Naive thymus-derived CD4-positive, alpha-beta T cell (primary cell): ENCODE results near the gene CSTPP1. TPM values are rescaled to one million over a fixed set of nuclear protein-coding genes. Genes with fewer than 3 reads are reported as not detected.
A peak's percentile ranks its signal among the peaks of the same experiment; 100 is the strongest.

Source experiments
- ATAC-seq: fragments of 150-1000 bp; cut with Tn5 transposase; 2 replicates; pipeline ENCODE4 v1.10.0; 2021; ENCODE audit warnings: mild to moderate bottlenecking, moderate library complexity
- CTCF ChIA-PET: fragments of 350-600 bp; sonication (Branson Sonifier 250); formaldehyde crosslinking; loops from one replicate; lab custom pipeline; 2021; ENCODE audit warnings: antibody characterized with exemption; lab: Charles Lee
- POLR2A ChIA-PET: fragments of 350-600 bp; sonication (Branson Sonifier 250); formaldehyde crosslinking; loops from one replicate; lab custom pipeline; 2021; ENCODE audit warnings: antibody characterized with exemption, inconsistent platforms; lab: Charles Lee
- DNase-seq, 9 donors: peaks; one replicate each; pipeline versions ENCODE4 v3.0.0 to v3.0.0-alpha.2; 2020 to 2022; ENCODE audit warnings: mixed read lengths in 1 of 9
- H3K27ac ChIP-seq: one replicate; pipeline ENCODE4 v1.7.0; 2013; ENCODE audit warnings: mild to moderate bottlenecking, low read depth, low read length, moderate library complexity
- H3K27me3 ChIP-seq, 2 donors: one replicate each; pipeline ENCODE4 v1.7.0; 2013; ENCODE audit warnings: low read length in 2 of 2, mild to moderate bottlenecking in 2 of 2, moderate library complexity in 2 of 2; ENCODE audit not compliant: control insufficient read depth in 2 of 2, insufficient read depth in 2 of 2
- H3K36me3 ChIP-seq, 3 experiments: 1 replicate in 2 of 3; 2 replicates in 1 of 3; pipeline ENCODE4 v1.7.0; 2013; ENCODE audit warnings: low read length in 3 of 3, mild to moderate bottlenecking in 3 of 3, moderate library complexity in 1 of 3; ENCODE audit not compliant: insufficient read depth in 3 of 3, control insufficient read depth in 2 of 3
- H3K4me1 ChIP-seq, 2 donors: one replicate each; pipeline ENCODE4 v1.7.0; 2013; ENCODE audit warnings: low read length in 2 of 2, mild to moderate bottlenecking in 2 of 2, moderate library complexity in 1 of 2; ENCODE audit not compliant: control insufficient read depth in 2 of 2, insufficient read depth in 2 of 2
- H3K4me3 ChIP-seq: 2 replicates; pipeline ENCODE4 v1.7.0; 2013; ENCODE audit warnings: mild to moderate bottlenecking, low read length
- H3K9me3 ChIP-seq, 3 experiments: 1 replicate in 2 of 3; 2 replicates in 1 of 3; pipeline ENCODE4 v1.7.0; 2013; ENCODE audit warnings: low read length in 3 of 3; ENCODE audit not compliant: control insufficient read depth in 2 of 3
- H3K27ac Mint-ChIP-seq, 9 donors: one replicate each; pipeline ENCODE4 v1.8.0; 2020 to 2022; ENCODE audit warnings: mixed read lengths in 9 of 9, mild to moderate bottlenecking in 8 of 9, moderate library complexity in 5 of 9, inconsistent platforms in 2 of 9
- H3K27me3 Mint-ChIP-seq, 5 donors: one replicate each; pipeline ENCODE4 v1.8.0; 2021 to 2022; ENCODE audit warnings: mixed read lengths in 5 of 5, mild to moderate bottlenecking in 1 of 5
- H3K36me3 Mint-ChIP-seq, 5 donors: one replicate each; pipeline ENCODE4 v1.8.0; 2020 to 2022; ENCODE audit warnings: mixed read lengths in 5 of 5, mild to moderate bottlenecking in 3 of 5, inconsistent platforms in 1 of 5
- H3K4me1 Mint-ChIP-seq, 7 donors: one replicate each; pipeline ENCODE4 v1.8.0; 2020 to 2022; ENCODE audit warnings: mixed read lengths in 7 of 7, mild to moderate bottlenecking in 3 of 7, inconsistent platforms in 1 of 7
- H3K4me3 Mint-ChIP-seq, 10 donors: one replicate each; pipeline ENCODE4 v1.8.0; 2020 to 2022; ENCODE audit warnings: mild to moderate bottlenecking in 10 of 10, mixed read lengths in 10 of 10, moderate library complexity in 6 of 10, inconsistent platforms in 2 of 10
- H3K9me3 Mint-ChIP-seq, 11 donors: one replicate each; pipeline ENCODE4 v1.8.0; 2020 to 2022; ENCODE audit warnings: mixed read lengths in 11 of 11, mild to moderate bottlenecking in 4 of 11, inconsistent platforms in 1 of 11, moderate library complexity in 1 of 11
- intact Hi-C, 2 donors: fragments of 100-400 bp; cut with micrococcal nuclease; formaldehyde crosslinking; loops; one replicate each; pipeline ENCODE4 v1.15.1; 2023
- polyA plus RNA-seq, 2 donors: library from polyadenylated mRNA; unstranded; fragments of 300-500 nt; fragmentation: Illumina TruSeq; gene quantifications; one replicate each; pipeline ENCODE4 v1.2.3, GENCODE V29; 2021
- total RNA-seq, 6 experiments: library from RNA in 5 of 6; stranded (reverse) in 5 of 6; gene quantifications; 1 replicate in 5 of 6; 2 replicates in 1 of 6; pipeline ENCODE4 v1.2.3 and lab custom pipeline; 2021 to 2026

CSTPP1 gene
- total and polyA plus RNA-seq, 7 experiments from 2014 or later: 9.3 to 18.6 (median 16.1) TPM

- H3K4me1 ChIP-seq: peaks cover 10 to 23% of the 10 kb centered on the region in 2 donors
- ATAC-seq (no peak), DNase-seq (no peak)
- H3K36me3 ChIP-seq: peaks cover 12 to 87% (median 18%) of the 10 kb centered on the region in 3 experiments
- no peak overlapping the region for H3K4me3 ChIP-seq
- ChIA-PET POLR2A (interaction anchor here (0.6 to 1.8 kb wide), 3 partner anchors 9 to 26 kb away, joined by 3 to 8 read pairs (median 3); no protein-coding TSS in a partner anchor), CTCF (interaction anchor here (1.3 kb wide), 1 partner anchor 10 kb away, joined by 4 read pairs; no protein-coding TSS in a partner anchor)
- Mint-ChIP-seq H3K4me1 (peaks cover 5 to 52% (median 39%) of the 10 kb centered on the region in 7 donors), H3K27me3 (no peaks in the 10 kb centered on the region), H3K27ac (peak overlapping the region in 2 of 9 donors; percentile 29 to 56), H3K9me3 (no peaks in the 10 kb centered on the region), H3K36me3 (peaks cover 5 to 23% (median 10%) of the 10 kb centered on the region in 5 donors), H3K4me3 (no peak overlapping the region)
- no peak overlapping the region for H3K27ac ChIP-seq
- H3K9me3 ChIP-seq: no peaks in the 10 kb centered on the region
- no peaks in the 10 kb centered on the region for H3K27me3 ChIP-seq
- intact Hi-C loops: loop anchor here in 1 of 2 donors (10.0 kb wide), 1 partner anchor 1047 kb away; the partner anchor contains the start of gene PHF21A
Observed at GRCh38 chr11:47171856-47172255, 235.3 kb downstream of the CSTPP1 start.

- Mint-ChIP-seq H3K4me1 (peaks cover 12 to 61% (median 47%) of the 10 kb centered on the region in 7 donors), H3K36me3 (peaks cover 5 to 22% (median 10%) of the 10 kb centered on the region in 5 donors), H3K27me3 (no peaks in the 10 kb centered on the region), H3K4me3 (no peak overlapping the region), H3K27ac (peak overlapping the region in 2 of 9 donors; percentile 65 to 75), H3K9me3 (peaks cover 0 to 4% (median 0%) of the 10 kb centered on the region in 11 donors)
- Histone ChIP-seq H3K4me3 (no peak overlapping the region), H3K4me1 (peaks cover 15 to 29% of the 10 kb centered on the region in 2 donors), H3K9me3 (no peaks in the 10 kb centered on the region), H3K27me3 (no peaks in the 10 kb centered on the region), H3K36me3 (peaks cover 4 to 77% (median 9%) of the 10 kb centered on the region in 3 experiments), H3K27ac (no peak overlapping the region)
- DNase-seq: no peak
- POLR2A ChIA-PET: interaction anchor here (1.8 kb wide), 1 partner anchor 10 kb away, joined by 8 read pairs; no protein-coding TSS in a partner anchor
- intact Hi-C loops: loop anchor here in 1 of 2 donors (10.0 kb wide), 1 partner anchor 1048 kb away; the partner anchor contains the start of gene PHF21A
- no peak for ATAC-seq
- CTCF ChIA-PET: interaction anchor here (0.6 to 1.3 kb wide), 2 partner anchors 11 to 238 kb away, joined by 3 to 4 read pairs; no protein-coding TSS in a partner anchor
Observed at GRCh38 chr11:47172740-47173336, 236.3 kb downstream of the CSTPP1 start.

GRCh38 chr11:47175746-47176327 lies 239.3 kb downstream of the CSTPP1 start:
- no peaks in the 10 kb centered on the region for H3K27me3 Mint-ChIP-seq
- Histone ChIP-seq H3K27ac (peak overlapping the region; percentile 97), H3K4me3 (peak overlapping the region; percentile 97), H3K4me1 (peaks cover 19 to 31% of the 10 kb centered on the region in 2 donors), H3K36me3 (peaks cover 0 to 48% (median 0%) of the 10 kb centered on the region in 3 experiments), H3K9me3 (no peaks in the 10 kb centered on the region), H3K27me3 (no peaks in the 10 kb centered on the region)
- POLR2A ChIA-PET: interaction anchor here (0.6 to 5.9 kb wide), 4 partner anchors 13 to 95 kb away, joined by 4 to 48 read pairs (median 10); partner anchors contain the start of genes ACP2 and DDB2
- peaks cover 2 to 18% (median 8%) of the 10 kb centered on the region in 5 donors for H3K36me3 Mint-ChIP-seq
- H3K4me3 Mint-ChIP-seq: peak overlapping the region; percentile 92 to 99 (median 98)
- no peak for DNase-seq
- H3K9me3 Mint-ChIP-seq: peaks cover 0 to 4% (median 0%) of the 10 kb centered on the region in 11 donors
- intact Hi-C loops: loop anchor here (1.0 to 10.0 kb wide), 17 partner anchors 23 to 1333 kb away; partner anchors contain the start of genes ARHGAP1 (in 2 of the 2), CELF1 (in 2 of the 2), AGBL2 (in 1 of the 2) and AMBRA1 (in 1 of the 2)
- ATAC-seq: no peak
- CTCF ChIA-PET: interaction anchor here (0.5 to 1.3 kb wide), 2 partner anchors 11 to 658 kb away, joined by 3 to 4 read pairs; no protein-coding TSS in a partner anchor
- peak overlapping the region; percentile 96 to 99 (median 97) for H3K27ac Mint-ChIP-seq
- peaks cover 19 to 64% (median 51%) of the 10 kb centered on the region in 7 donors for H3K4me1 Mint-ChIP-seq

GRCh38 chr11:47176328-47177228 lies 240.0 kb downstream of the CSTPP1 start, which contains the start of gene ARFGAP2:
Gene ARFGAP2 (minus strand): TSS chr11:47176879. CDS start chr11:47176853, 26 bp downstream.
- Mint-ChIP-seq H3K9me3 (peaks cover 0 to 4% (median 0%) of the 10 kb centered on the region in 11 donors), H3K4me3 (peak within 1 kb of the TSS; percentile 92 to 99 (median 98)), H3K27me3 (no peaks in the 10 kb centered on the region), H3K36me3 (peaks cover 0 to 15% (median 6%) of the 10 kb centered on the region in 5 donors), H3K4me1 (peaks cover 19 to 60% (median 45%) of the 10 kb centered on the region in 7 donors), H3K27ac (peak within 1 kb of the TSS; percentile 97 to 100 (median 99))
- POLR2A ChIA-PET: interaction anchor here (0.6 to 5.9 kb wide), 10 partner anchors 10 to 94 kb away, joined by 3 to 48 read pairs (median 6); partner anchors contain the start of genes ACP2, DDB2, MADD and PACSIN3
- H3K4me1 ChIP-seq: peaks cover 19 to 31% of the 10 kb centered on the region in 2 donors
- H3K27me3 ChIP-seq: no peaks in the 10 kb centered on the region
- intact Hi-C loops: loop anchor here (1.0 to 10.0 kb wide), 31 partner anchors 10 to 1334 kb away; partner anchors contain the start of genes ACP2 (in 2 of the 2), ARHGAP1 (in 2 of the 2), CELF1 (in 2 of the 2) and DDB2 (in 2 of the 2)
- peak; percentile 94 for ATAC-seq
- DNase-seq: peak; percentile 92 to 98 (median 96)
- H3K36me3 ChIP-seq: peaks cover 0 to 41% (median 0%) of the 10 kb centered on the region in 3 experiments
- peak within 1 kb of the TSS; percentile 97 for H3K4me3 ChIP-seq
- no peaks in the 10 kb centered on the region for H3K9me3 ChIP-seq
- H3K27ac ChIP-seq: peak within 1 kb of the TSS; percentile 97
- CTCF ChIA-PET: interaction anchor here (1.1 to 1.8 kb wide), 7 partner anchors 10 to 277 kb away, joined by 3 to 9 read pairs (median 3); partner anchors contain the start of gene DDB2

GRCh38 chr11:47177229-47177845 lies 240.8 kb downstream of the CSTPP1 start:
- Histone ChIP-seq H3K4me3 (peak overlapping the region; percentile 93), H3K27me3 (no peaks in the 10 kb centered on the region), H3K4me1 (peaks cover 19 to 30% of the 10 kb centered on the region in 2 donors), H3K36me3 (peaks cover 0 to 33% (median 0%) of the 10 kb centered on the region in 3 experiments), H3K27ac (peak overlapping the region; percentile 97), H3K9me3 (no peaks in the 10 kb centered on the region)
- ChIA-PET CTCF (interaction anchor here (0.8 to 1.8 kb wide), 10 partner anchors 9 to 276 kb away, joined by 3 to 15 read pairs (median 4); partner anchors contain the start of genes ACP2 and DDB2), POLR2A (interaction anchor here (0.6 to 5.9 kb wide), 13 partner anchors 8 to 398 kb away, joined by 3 to 48 read pairs (median 7); partner anchors contain the start of genes ACP2, DDB2, MADD and PACSIN3)
- intact Hi-C loops: loop anchor here (1.0 to 10.0 kb wide), 28 partner anchors 9 to 1335 kb away; partner anchors contain the start of genes ACP2 (in 2 of the 2), CELF1 (in 2 of the 2), DDB2 (in 2 of the 2) and PACSIN3 (in 2 of the 2)
- ATAC-seq: peak; percentile 78
- H3K4me3 Mint-ChIP-seq: peak overlapping the region; percentile 92 to 99 (median 98)
- H3K36me3 Mint-ChIP-seq: peaks cover 0 to 10% (median 5%) of the 10 kb centered on the region in 5 donors
- peaks cover 19 to 54% (median 39%) of the 10 kb centered on the region in 7 donors for H3K4me1 Mint-ChIP-seq
- H3K27ac Mint-ChIP-seq: peak overlapping the region; percentile 97 to 100 (median 99)
- DNase-seq: peak in 8 of 9 donors; percentile 64 to 88 (median 84)
- no peaks in the 10 kb centered on the region for H3K27me3 Mint-ChIP-seq
- H3K9me3 Mint-ChIP-seq: peaks cover 0 to 4% (median 0%) of the 10 kb centered on the region in 11 donors
